ENCODE data around the gene CACNA1C.

DNA sequence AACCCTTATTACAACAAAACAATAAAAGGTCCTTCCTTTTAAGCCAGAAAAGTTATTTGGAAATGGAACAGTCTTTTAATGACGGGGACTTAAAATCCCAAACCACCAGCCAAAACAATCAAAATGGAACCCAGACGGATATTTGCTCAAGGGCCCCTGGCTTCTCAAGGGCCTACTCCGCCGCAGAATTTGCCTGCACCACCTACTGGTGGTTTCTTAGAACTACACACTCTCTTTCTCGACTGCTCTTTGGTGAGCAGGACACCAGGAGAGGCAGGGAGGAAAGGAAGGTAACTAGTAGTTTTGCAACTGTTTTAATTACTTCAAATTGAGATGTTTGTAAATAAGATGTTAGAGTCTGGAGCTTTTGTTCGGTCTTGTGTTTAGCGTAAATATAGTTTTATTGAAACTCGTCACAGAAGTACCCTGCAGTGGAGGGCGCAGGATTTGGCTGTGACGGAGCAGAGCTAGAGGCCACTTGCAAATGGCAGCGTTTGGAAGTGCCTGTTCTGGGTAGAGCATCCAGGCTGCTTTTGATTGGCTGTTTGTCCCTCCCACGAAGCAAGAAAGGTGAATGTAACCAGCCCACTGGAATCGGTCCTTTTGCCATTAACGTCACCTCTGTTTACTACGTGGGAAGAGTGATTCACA lies 238.5 kb downstream of the CACNA1C start:
- TF ChIP-seq, protein P1, sequence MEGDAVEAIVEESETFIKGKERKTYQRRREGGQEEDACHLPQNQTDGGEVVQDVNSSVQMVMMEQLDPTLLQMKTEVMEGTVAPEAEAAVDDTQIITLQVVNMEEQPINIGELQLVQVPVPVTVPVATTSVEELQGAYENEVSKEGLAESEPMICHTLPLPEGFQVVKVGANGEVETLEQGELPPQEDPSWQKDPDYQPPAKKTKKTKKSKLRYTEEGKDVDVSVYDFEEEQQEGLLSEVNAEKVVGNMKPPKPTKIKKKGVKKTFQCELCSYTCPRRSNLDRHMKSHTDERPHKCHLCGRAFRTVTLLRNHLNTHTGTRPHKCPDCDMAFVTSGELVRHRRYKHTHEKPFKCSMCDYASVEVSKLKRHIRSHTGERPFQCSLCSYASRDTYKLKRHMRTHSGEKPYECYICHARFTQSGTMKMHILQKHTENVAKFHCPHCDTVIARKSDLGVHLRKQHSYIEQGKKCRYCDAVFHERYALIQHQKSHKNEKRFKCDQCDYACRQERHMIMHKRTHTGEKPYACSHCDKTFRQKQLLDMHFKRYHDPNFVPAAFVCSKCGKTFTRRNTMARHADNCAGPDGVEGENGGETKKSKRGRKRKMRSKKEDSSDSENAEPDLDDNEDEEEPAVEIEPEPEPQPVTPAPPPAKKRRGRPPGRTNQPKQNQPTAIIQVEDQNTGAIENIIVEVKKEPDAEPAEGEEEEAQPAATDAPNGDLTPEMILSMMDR (conservative IDR thresholded peaks at IDR 0.05 in 1 of 2, IDR thresholded peaks at IDR 0.05 in 1 of 2; ENCODE audit: low read depth in 1 of 2, low read length in 2 of 2): peak; percentile 55 to 71
- TF ChIP-seq EZH2 (IDR thresholded peaks at IDR 0.05; ENCODE audit: low read length, missing control alignments): no peak
